ENCODE measurements around the gene RSPO3.

GRCh38 chr6:127162836-127163235 is 44.4 kb downstream of the RSPO3 start:
- TF ChIP-seq POLR2A (IDR thresholded peaks at IDR 0.05; ENCODE audit: low read depth, low read length) (no peak), POLR2AphosphoS5 (IDR thresholded peaks at IDR 0.05; ENCODE audit: low read depth, low read length) (no peak)
